Glutamatergic neuron (in vitro differentiated cells): ENCODE results near the gene CTSH. TPM values are rescaled to one million over a fixed set of nuclear protein-coding genes. Genes with fewer than 3 reads are reported as not detected.

Source experiments
- DNase-seq: peaks from one replicate; pipeline ENCODE4 v3.0.0; 2022
- H3K27ac Mint-ChIP-seq: one replicate; pipeline ENCODE4 v1.8.0; 2020; ENCODE audit warnings: mild to moderate bottlenecking, mixed read lengths, inconsistent platforms; ENCODE audit not compliant: unreplicated experiment
- H3K27me3 Mint-ChIP-seq: one replicate; pipeline ENCODE4 v1.8.0; 2020; ENCODE audit warnings: mild to moderate bottlenecking, moderate library complexity, mixed read lengths, inconsistent platforms; ENCODE audit not compliant: unreplicated experiment
- H3K36me3 Mint-ChIP-seq: one replicate; pipeline ENCODE4 v1.8.0; 2020; ENCODE audit warnings: mild to moderate bottlenecking, mixed read lengths, inconsistent platforms; ENCODE audit not compliant: unreplicated experiment
- H3K4me1 Mint-ChIP-seq: one replicate; pipeline ENCODE4 v1.8.0; 2020; ENCODE audit warnings: mild to moderate bottlenecking, low read depth, mixed read lengths, inconsistent platforms; ENCODE audit not compliant: unreplicated experiment
- H3K4me3 Mint-ChIP-seq: one replicate; pipeline ENCODE4 v1.8.0; 2020; ENCODE audit warnings: mild to moderate bottlenecking, mixed read lengths, inconsistent platforms; ENCODE audit not compliant: unreplicated experiment
- H3K9me3 Mint-ChIP-seq: one replicate; pipeline ENCODE4 v1.8.0; 2020; ENCODE audit warnings: mild to moderate bottlenecking, moderate library complexity, mixed read lengths, inconsistent platforms; ENCODE audit not compliant: unreplicated experiment
- total RNA-seq: library from RNA; stranded (reverse); fragmentation: NEBNext Ultra II Directional; extraction: Animal tissue kit (Norgen Biotek cat#: 25700); gene quantifications from one replicate; pipeline ENCODE4 v1.2.1, GENCODE V29; 2021; ENCODE audit not compliant: unreplicated experiment
- TF ChIP-seq, protein P1 (sequence below): fragments of 200-600 bp; sonication (generic); IDR thresholded peaks from one replicate; pipeline ENCODE4 v1.5.0; 2021; ENCODE audit not compliant: partially characterized antibody, unreplicated experiment

CTSH gene
- total RNA-seq, 1 donor from 2014 or later: not detected

DNA sequence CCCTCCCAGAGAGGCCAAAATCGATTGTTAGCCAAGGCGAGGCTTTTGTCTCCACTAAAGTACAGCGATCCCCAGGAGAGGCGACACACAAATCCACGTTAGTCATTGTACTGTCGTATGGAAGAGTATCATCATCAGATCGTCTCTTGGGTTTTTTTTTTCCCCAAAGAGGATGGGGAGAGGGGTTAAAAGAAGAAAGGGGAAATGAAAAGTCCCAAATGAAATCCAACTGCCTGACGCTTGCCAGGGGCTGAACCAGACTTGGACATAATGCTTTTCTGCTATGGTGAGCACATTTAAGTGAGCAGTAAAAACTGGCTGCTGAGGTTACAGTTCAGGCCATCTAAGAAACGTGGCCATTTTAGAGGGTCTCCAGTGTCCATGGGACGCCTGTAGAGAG is 37.9 kb upstream of the CTSH start:
- peaks cover 7% of the 10 kb centered on the region for H3K4me1 Mint-ChIP-seq
- TF ChIP-seq, protein P1, sequence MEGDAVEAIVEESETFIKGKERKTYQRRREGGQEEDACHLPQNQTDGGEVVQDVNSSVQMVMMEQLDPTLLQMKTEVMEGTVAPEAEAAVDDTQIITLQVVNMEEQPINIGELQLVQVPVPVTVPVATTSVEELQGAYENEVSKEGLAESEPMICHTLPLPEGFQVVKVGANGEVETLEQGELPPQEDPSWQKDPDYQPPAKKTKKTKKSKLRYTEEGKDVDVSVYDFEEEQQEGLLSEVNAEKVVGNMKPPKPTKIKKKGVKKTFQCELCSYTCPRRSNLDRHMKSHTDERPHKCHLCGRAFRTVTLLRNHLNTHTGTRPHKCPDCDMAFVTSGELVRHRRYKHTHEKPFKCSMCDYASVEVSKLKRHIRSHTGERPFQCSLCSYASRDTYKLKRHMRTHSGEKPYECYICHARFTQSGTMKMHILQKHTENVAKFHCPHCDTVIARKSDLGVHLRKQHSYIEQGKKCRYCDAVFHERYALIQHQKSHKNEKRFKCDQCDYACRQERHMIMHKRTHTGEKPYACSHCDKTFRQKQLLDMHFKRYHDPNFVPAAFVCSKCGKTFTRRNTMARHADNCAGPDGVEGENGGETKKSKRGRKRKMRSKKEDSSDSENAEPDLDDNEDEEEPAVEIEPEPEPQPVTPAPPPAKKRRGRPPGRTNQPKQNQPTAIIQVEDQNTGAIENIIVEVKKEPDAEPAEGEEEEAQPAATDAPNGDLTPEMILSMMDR: no peak

DNA sequence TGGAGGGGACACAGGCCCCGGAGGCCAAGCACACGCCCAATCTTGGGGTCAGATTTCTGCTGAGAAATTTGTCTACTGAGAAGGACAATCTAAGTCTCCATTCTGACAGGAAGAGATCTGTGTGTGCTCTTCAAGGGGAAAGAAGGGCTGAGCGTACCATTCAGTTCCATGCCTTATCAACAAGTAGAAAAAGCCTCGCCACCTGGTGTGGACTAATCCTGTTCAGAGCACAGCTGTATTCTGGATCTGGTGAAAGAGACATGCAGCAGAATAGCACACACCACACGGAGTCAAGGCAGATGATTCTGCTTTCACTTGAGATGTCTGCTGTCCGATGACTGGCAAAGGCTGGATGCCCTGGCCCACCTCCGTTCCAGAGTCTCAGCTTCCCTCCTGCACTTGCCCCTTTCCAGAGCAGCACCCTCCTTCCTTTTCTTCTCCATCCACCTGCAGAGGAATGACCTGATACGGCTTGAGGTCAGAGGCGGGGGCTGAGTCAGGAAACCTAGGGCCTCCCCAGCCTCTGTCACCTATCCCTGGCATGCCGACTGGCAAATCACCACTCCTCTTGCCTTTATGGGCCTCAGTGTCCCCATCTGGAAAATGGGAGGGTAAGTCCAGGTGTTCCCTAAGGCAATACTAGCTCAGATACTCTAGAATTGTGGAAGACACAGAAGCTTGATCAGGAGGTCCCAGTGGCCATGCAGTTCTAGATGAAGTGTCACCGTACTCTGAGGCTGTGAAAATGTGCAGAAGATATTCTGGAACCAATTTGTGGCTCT is 36.9 kb upstream of the CTSH start:
- Mint-ChIP-seq H3K36me3 (peaks cover 9% of the 10 kb centered on the region), H3K9me3 (peaks cover 6% of the 10 kb centered on the region), H3K4me3 (no peak overlapping the region), H3K27me3 (peaks cover 7% of the 10 kb centered on the region), H3K27ac (no peak overlapping the region), H3K4me1 (peaks cover 10% of the 10 kb centered on the region)
- TF ChIP-seq, protein P1: no peak
- DNase-seq: no peak

More for the DNA sequence above, 37.9 kb upstream of the CTSH start:
- no peak for DNase-seq
- Mint-ChIP-seq H3K4me3 (no peak overlapping the region), H3K9me3 (peaks cover 6% of the 10 kb centered on the region), H3K36me3 (peaks cover 9% of the 10 kb centered on the region), H3K27ac (no peak overlapping the region), H3K27me3 (peaks cover 7% of the 10 kb centered on the region)

DNA sequence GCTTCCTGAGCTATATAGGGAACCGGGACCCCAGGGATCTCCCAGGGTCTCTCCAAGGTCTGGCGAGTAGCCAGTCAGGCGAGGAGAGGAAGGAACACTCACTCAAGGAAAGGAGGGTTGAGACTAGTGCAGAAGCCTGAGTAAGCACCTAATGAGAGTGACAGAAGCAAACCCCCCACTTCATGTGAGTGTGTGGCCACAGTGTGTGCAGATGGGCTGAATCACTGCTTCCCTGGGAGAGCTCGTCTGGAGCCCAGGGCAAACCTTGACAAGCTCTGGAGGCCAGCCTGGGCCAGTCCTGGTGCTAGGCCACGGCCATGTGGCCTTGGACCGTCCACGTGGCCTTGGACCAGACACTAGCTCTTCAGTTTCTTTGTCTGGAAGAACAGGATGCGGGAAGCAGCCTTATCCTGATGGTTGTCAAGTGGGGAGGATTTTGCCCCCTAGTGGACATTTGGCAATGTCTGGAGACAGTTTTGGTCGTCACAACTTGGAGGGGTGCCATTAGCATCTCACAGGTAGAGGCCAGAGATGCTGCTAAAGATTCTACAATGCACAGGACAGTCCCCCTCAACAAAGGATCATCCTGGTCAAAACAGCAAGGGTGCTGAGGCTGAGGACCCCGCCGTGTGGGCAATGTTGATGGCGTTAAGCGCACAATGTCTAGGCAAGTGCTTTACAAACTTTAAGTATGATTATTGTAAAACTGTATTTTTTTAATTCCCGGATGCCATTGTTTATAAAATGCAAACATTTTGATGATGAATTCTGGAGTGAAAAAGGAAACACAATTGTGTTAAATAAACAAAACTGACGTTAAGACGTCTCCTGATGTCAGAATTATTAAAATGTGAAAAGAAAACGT is 34.8 kb upstream of the CTSH start:
- Mint-ChIP-seq H3K27me3 (peaks cover 7% of the 10 kb centered on the region), H3K4me1 (peaks cover 10% of the 10 kb centered on the region), H3K36me3 (peaks cover 9% of the 10 kb centered on the region), H3K9me3 (peaks cover 6% of the 10 kb centered on the region), H3K27ac (peak overlapping the region; percentile 48), H3K4me3 (no peak overlapping the region)
- TF ChIP-seq, protein P1: peak; percentile 92
- DNase-seq: peak; percentile 64

DNA sequence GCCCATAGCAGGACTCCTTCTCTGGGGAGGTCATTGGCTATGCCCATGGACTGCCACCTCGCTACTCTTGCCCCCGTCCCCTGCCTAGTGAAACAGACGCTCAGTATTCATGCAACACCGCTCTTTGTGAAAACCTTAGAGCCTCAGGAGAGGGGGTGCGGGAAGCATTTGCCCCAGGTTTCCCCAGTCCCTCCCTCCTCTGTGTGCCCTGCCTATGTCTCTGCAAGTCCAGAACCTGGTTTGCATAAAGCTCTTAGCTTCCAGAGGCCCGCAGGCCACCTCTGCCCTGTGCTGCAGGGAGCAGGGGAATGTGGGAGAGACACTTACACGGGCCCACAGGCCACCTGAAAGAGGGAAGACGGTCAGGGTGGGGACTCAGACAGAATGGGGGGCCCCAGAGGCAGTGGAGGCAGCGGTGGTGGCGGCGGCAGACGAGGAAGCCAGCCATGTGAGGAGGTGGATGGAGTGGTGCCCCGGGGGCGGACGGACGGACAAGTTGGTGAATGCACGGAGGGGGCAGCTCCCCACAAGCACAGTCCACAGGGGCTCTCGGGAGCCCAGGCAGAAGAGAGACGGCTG is 33.8 kb upstream of the CTSH start:
- TF ChIP-seq, protein P1: no peak
- Mint-ChIP-seq H3K27me3 (peaks cover 10% of the 10 kb centered on the region), H3K9me3 (peaks cover 9% of the 10 kb centered on the region), H3K36me3 (peaks cover 6% of the 10 kb centered on the region), H3K27ac (peak overlapping the region; percentile 48), H3K4me1 (peaks cover 10% of the 10 kb centered on the region), H3K4me3 (no peak overlapping the region)
- DNase-seq: no peak
